H1 (cell line): ENCODE measurements around the gene MRPS9. TPM values are rescaled to one million over a fixed set of nuclear protein-coding genes. Genes with fewer than 3 reads are reported as not detected.

Source experiments
- CTCF ChIA-PET: fragments of 300-600 bp; sonication (Branson Sonifier 250); formaldehyde crosslinking; loops from one replicate; lab custom pipeline; 2021; ENCODE audit not compliant: partially characterized antibody; lab: Charles Lee
- POLR2A ChIA-PET: fragments of 300-600 bp; sonication (Branson Sonifier 250); formaldehyde crosslinking; loops from one replicate; lab custom pipeline; 2021; ENCODE audit warnings: inconsistent platforms; ENCODE audit not compliant: partially characterized antibody; lab: Charles Lee
- DNase-seq, 2 experiments: peaks; one replicate each; pipeline versions ENCODE4 v3.0.0 to v3.0.0-alpha.2; 2010 to 2022; ENCODE audit warnings: low spot score in 2 of 2, low read depth in 1 of 2, mixed read lengths in 1 of 2
- FAIRE-seq: peaks from 2 replicates; lab custom pipeline; 2011; peaks lifted over from hg19 to GRCh38; lab: Jason Lieb, UNC
- H2AFZ ChIP-seq: 2 replicates; pipeline ENCODE4 v1.8.1; 2012; ENCODE audit warnings: low read length, inconsistent platforms
- H2AK5ac ChIP-seq: 2 replicates; pipeline ENCODE4 v1.6.1; 2013; ENCODE audit warnings: low read depth, low read length
- H2BK120ac ChIP-seq: replicated peaks from 2 replicates; pipeline ENCODE3; 2013; ENCODE audit warnings: low read depth, low read length, inconsistent platforms
- H2BK12ac ChIP-seq: 2 replicates; pipeline ENCODE4 v1.6.1; 2013; ENCODE audit warnings: low read depth, low read length
- H2BK15ac ChIP-seq: 2 replicates; pipeline ENCODE4 v1.6.1; 2013; ENCODE audit warnings: low read length
- H2BK20ac ChIP-seq: 2 replicates; pipeline ENCODE4 v1.6.1; 2013; ENCODE audit warnings: low read length
- H2BK5ac ChIP-seq: 2 replicates; pipeline ENCODE4 v1.6.1; 2013; ENCODE audit warnings: low read depth, low read length
- H3K14ac ChIP-seq: 2 replicates; pipeline ENCODE4 v1.6.1; 2013; ENCODE audit warnings: inconsistent platforms; ENCODE audit not compliant: insufficient read length
- H3K18ac ChIP-seq: 2 replicates; pipeline ENCODE4 v1.6.1; 2013; ENCODE audit warnings: low read length; ENCODE audit errors: extremely low read depth
- H3K23ac ChIP-seq: 2 replicates; pipeline ENCODE4 v1.6.1; 2013; ENCODE audit warnings: inconsistent platforms; ENCODE audit not compliant: insufficient read length
- H3K23me2 ChIP-seq: 2 replicates; pipeline ENCODE4 v1.6.1; 2013; ENCODE audit warnings: low read depth, low read length
- H3K27ac ChIP-seq: 2 replicates; pipeline ENCODE4 v1.6.1; 2011; ENCODE audit warnings: low read depth, low read length, inconsistent platforms
- H3K27me3 ChIP-seq, 4 experiments: replicated peaks in 1 of 4; 1 replicate in 1 of 4; 2 replicates in 3 of 4; pipeline versions ENCODE4 v1.6.1 to v1.8.1; 2011 to 2013; ENCODE audit warnings: low read length in 3 of 4, mild to moderate bottlenecking in 3 of 4, inconsistent platforms in 2 of 4, mixed read lengths in 2 of 4, moderate library complexity in 1 of 4; ENCODE audit not compliant: control insufficient read depth in 3 of 4, insufficient read depth in 3 of 4; ENCODE audit errors: extremely low read depth in 1 of 4
- H3K36me3 ChIP-seq, 4 experiments: 2 replicates each; pipeline versions ENCODE4 v1.6.1 to v1.8.1; 2011 to 2013; ENCODE audit warnings: mild to moderate bottlenecking in 4 of 4, low read length in 3 of 4, moderate library complexity in 2 of 4, control low read depth in 1 of 4, inconsistent platforms in 1 of 4; ENCODE audit not compliant: insufficient read depth in 4 of 4, control insufficient read depth in 2 of 4
- H3K4ac ChIP-seq: replicated peaks from 2 replicates; pipeline ENCODE3; 2013; ENCODE audit warnings: low read length, low read depth, mixed read lengths, inconsistent platforms; ENCODE audit not compliant: insufficient read length
- H3K4me1 ChIP-seq, 4 experiments: replicated peaks in 1 of 4; 1 replicate in 1 of 4; 2 replicates in 3 of 4; pipeline versions ENCODE4 v1.6.1 to v1.8.1; 2011 to 2013; ENCODE audit warnings: low read length in 3 of 4, inconsistent platforms in 2 of 4, mixed read lengths in 1 of 4; ENCODE audit not compliant: insufficient read depth in 4 of 4, control insufficient read depth in 3 of 4
- H3K4me2 ChIP-seq, 2 experiments: 2 replicates each; pipeline versions ENCODE4 v1.6.1 to v1.8.1; 2011 to 2013; ENCODE audit warnings: low read depth in 2 of 2, low read length in 2 of 2, control low read depth in 1 of 2, inconsistent platforms in 1 of 2, mild to moderate bottlenecking in 1 of 2; ENCODE audit not compliant: insufficient read depth in 1 of 2
- H3K4me3 ChIP-seq, 4 experiments: fragments of 200-600, 300-600 bp in 1 of 4; sonication (generic), shearing (Covaris generic), sonication (Bioruptor Twin) in 1 of 4; 2 replicates each; pipeline versions ENCODE4 v1.5.1 to v1.8.1; 2011 to 2016; ENCODE audit warnings: low read length in 4 of 4, low read depth in 3 of 4, control low read depth in 2 of 4, inconsistent platforms in 2 of 4, mild to moderate bottlenecking in 2 of 4, mixed read lengths in 1 of 4, moderate library complexity in 1 of 4; ENCODE audit not compliant: insufficient read depth in 2 of 4; ENCODE audit errors: extremely low read depth in 1 of 4
- H3K56ac ChIP-seq: replicated peaks from 2 replicates; pipeline ENCODE3; 2013; ENCODE audit warnings: low read depth, mild to moderate bottlenecking, mixed read lengths, low read length, inconsistent platforms; ENCODE audit not compliant: insufficient read length
- H3K79me1 ChIP-seq: 2 replicates; pipeline ENCODE4 v1.6.1; 2013; ENCODE audit warnings: low read depth, low read length, control low read depth
- H3K79me2 ChIP-seq, 2 experiments: 2 replicates each; pipeline versions ENCODE4 v1.6.1 to v1.8.1; 2012 to 2013; ENCODE audit warnings: low read length in 2 of 2, mild to moderate bottlenecking in 2 of 2, inconsistent platforms in 1 of 2; ENCODE audit not compliant: insufficient read depth in 2 of 2, control insufficient read depth in 1 of 2
- H3K9ac ChIP-seq, 4 experiments: replicated peaks in 1 of 4; 1 replicate in 1 of 4; 2 replicates in 3 of 4; pipeline versions ENCODE4 v1.6.1 to v1.8.1; 2011 to 2013; ENCODE audit warnings: low read depth in 3 of 4, low read length in 3 of 4, control low read depth in 2 of 4, mild to moderate bottlenecking in 2 of 4, moderate library complexity in 2 of 4, inconsistent platforms in 1 of 4; ENCODE audit errors: extremely low read depth in 1 of 4
- H3K9me3 ChIP-seq, 2 experiments: 2 replicates each; pipeline versions ENCODE4 v1.6.1 to v1.8.1; 2012 to 2013; ENCODE audit warnings: mild to moderate bottlenecking in 2 of 2, moderate library complexity in 2 of 2, control low read depth in 1 of 2, inconsistent platforms in 1 of 2, low read depth in 1 of 2, low read length in 1 of 2, mixed read lengths in 1 of 2; ENCODE audit not compliant: insufficient read depth in 2 of 2
- H4K20me1 ChIP-seq, 2 experiments: replicated peaks in 1 of 2; 2 replicates each; pipeline versions ENCODE3 to v1.8.1; 2011 to 2013; ENCODE audit warnings: inconsistent platforms in 2 of 2, low read length in 2 of 2, mild to moderate bottlenecking in 1 of 2; ENCODE audit not compliant: insufficient read depth in 2 of 2, control insufficient read depth in 1 of 2
- H4K5ac ChIP-seq: 2 replicates; pipeline ENCODE4 v1.6.1; 2013; ENCODE audit warnings: low read length, low read depth, mixed read lengths, inconsistent platforms; ENCODE audit not compliant: insufficient read length
- H4K8ac ChIP-seq: 2 replicates; pipeline ENCODE4 v1.8.0; 2013; ENCODE audit warnings: mild to moderate bottlenecking, moderate library complexity, low read length, inconsistent platforms; ENCODE audit not compliant: insufficient read depth; ENCODE audit errors: extremely low read depth
- H4K91ac ChIP-seq: replicated peaks from 2 replicates; pipeline ENCODE3; 2013; ENCODE audit warnings: low read length, mixed read lengths, inconsistent platforms; ENCODE audit not compliant: insufficient read length
- BACH1 ChIP-seq: IDR thresholded peaks from 2 replicates; pipeline ENCODE4 v1.6.1; 2012; ENCODE audit warnings: low read length, improper control_type of control experiment
- CBX8 ChIP-seq: fragments of 300-800, 300-1000 bp; sonication (generic); IDR thresholded peaks from 2 replicates; pipeline ENCODE4 v1.7.1; 2016; ENCODE audit warnings: low read depth, low read length, borderline replicate concordance
- CTBP2 ChIP-seq: IDR thresholded peaks from 2 replicates; pipeline ENCODE4 v1.7.0; 2011; ENCODE audit warnings: borderline replicate concordance, mild to moderate bottlenecking, moderate library complexity, mixed read lengths, low read length; ENCODE audit not compliant: insufficient read depth, insufficient read length
- EP300 ChIP-seq, 2 experiments: IDR thresholded peaks; 1 replicate in 1 of 2; 2 replicates in 1 of 2; pipeline ENCODE4 v1.6.1; 2011 to 2012; ENCODE audit warnings: low read depth in 2 of 2, low read length in 2 of 2, mild to moderate bottlenecking in 2 of 2, borderline replicate concordance in 1 of 2, inconsistent platforms in 1 of 2, moderate library complexity in 1 of 2
- GTF2F1 ChIP-seq: IDR thresholded peaks from 2 replicates; pipeline ENCODE4 v1.6.1; 2012; ENCODE audit warnings: low read depth, low read length, improper control_type of control experiment, borderline replicate concordance
- HDAC6 ChIP-seq: IDR thresholded peaks from one replicate; pipeline ENCODE4 v1.7.1; 2012; ENCODE audit warnings: low read depth, mild to moderate bottlenecking, inconsistent platforms, low read length, moderate library complexity
- KDM4A ChIP-seq: IDR thresholded peaks from one replicate; pipeline ENCODE4 v1.7.1; 2012; ENCODE audit warnings: low read depth, mild to moderate bottlenecking, moderate library complexity, low read length, inconsistent platforms; ENCODE audit not compliant: severe bottlenecking
- NRF1 ChIP-seq: IDR thresholded peaks from 2 replicates; pipeline ENCODE4 v1.6.1; 2011; ENCODE audit warnings: mild to moderate bottlenecking, low read depth, low read length, improper control_type of control experiment
- POLR2A ChIP-seq, 2 experiments: IDR thresholded peaks; 1 replicate in 1 of 2; 2 replicates in 1 of 2; pipeline ENCODE4 v1.6.1; 2011; ENCODE audit warnings: low read depth in 2 of 2, low read length in 2 of 2, mild to moderate bottlenecking in 2 of 2; ENCODE audit errors: control extremely low read depth in 1 of 2
- RFX5 ChIP-seq: IDR thresholded peaks from 2 replicates; pipeline ENCODE4 v1.6.1; 2011; ENCODE audit warnings: low read depth, low read length, improper control_type of control experiment, borderline replicate concordance
- RNF2 ChIP-seq: fragments of 200-900, 300-1000 bp; sonication (generic); IDR thresholded peaks from 2 replicates; pipeline ENCODE4 v1.7.1; 2016; ENCODE audit warnings: borderline replicate concordance, low read depth, mild to moderate bottlenecking, antibody characterized with exemption, low read length; ENCODE audit not compliant: poor library complexity, severe bottlenecking; ENCODE audit errors: missing control alignments
- SP4 ChIP-seq: IDR thresholded peaks from 2 replicates; pipeline ENCODE4 v1.6.1; 2012; ENCODE audit warnings: low read length, inconsistent platforms
- TAF7 ChIP-seq: optimal IDR thresholded peaks from 2 replicates; pipeline ENCODE3; 2011; ENCODE audit warnings: low read depth, mild to moderate bottlenecking, inconsistent platforms, low read length, moderate library complexity, borderline replicate concordance
- ZNF274 ChIP-seq: IDR thresholded peaks from 2 replicates; pipeline ENCODE4 v1.7.0; 2012; ENCODE audit warnings: low read length, borderline replicate concordance; ENCODE audit errors: extremely low read depth
- WGBS, 2 experiments: shearing (Covaris generic) in 1 of 2; methylation state at CpG; one replicate each; pipeline versions ENCODE4 v1.1.6 to v1.1.7; 2013 to 2015; ENCODE audit warnings: low lambda C conversion rate in 2 of 2, mixed read lengths in 2 of 2, inconsistent platforms in 1 of 2, low coverage in 1 of 2, missing lambda C conversion rate in 1 of 2; ENCODE audit not compliant: insufficient replicate concordance in 2 of 2, insufficient coverage in 1 of 2, insufficient read length in 1 of 2; ENCODE audit errors: extremely low coverage in 1 of 2, missing lambda C conversion rate in 1 of 2; 5-methylcytosine and 5-hydroxymethylcytosine counted together
- polyA plus RNA-seq, 7 experiments: library from polyadenylated mRNA; depleted of rRNA in 3 of 7; stranded (reverse) in 5 of 7; unstranded in 2 of 7; fragments of >200 nt in 5 of 7; fragments of 200-250 nt in 2 of 7; gene quantifications; 1 replicate in 5 of 7; 2 replicates in 1 of 7; 4 replicates in 1 of 7; pipeline versions ENCODE4 v1.2.1 to v1.2.3, GENCODE V29; 2011 to 2013; ENCODE audit warnings: missing spikeins in 2 of 7, mixed read lengths in 2 of 7
- total RNA-seq: library from RNA; stranded (reverse); fragmentation: NEBNext Ultra II Directional; extraction: Animal tissue kit (Norgen Biotek cat#: 25700); gene quantifications from 2 replicates; pipeline ENCODE4 v1.2.1, GENCODE V29; 2021

The MRPS9 gene
- total and polyA plus RNA-seq, 2 of the 8 experiments (the other 6 are each of a cell fraction or from before 2014, with no cell fraction given): 36.2 to 71.0 TPM

GRCh38 chr2:105135436-105135835 lies 97.6 kb downstream of the MRPS9 start:
- DNase-seq (no peak), FAIRE-seq (no peak)
- H3K4ac ChIP-seq: no peak overlapping the region
- no peaks in the 10 kb centered on the region for H4K20me1 ChIP-seq
- ChIA-PET POLR2A (no interaction called here), CTCF (interaction anchor here (0.6 to 4.2 kb wide), 3 partner anchors 10 to 146 kb away, joined by 3 to 27 read pairs (median 5); no protein-coding TSS in a partner anchor)
- no peak overlapping the region for H4K5ac ChIP-seq
- H2AFZ ChIP-seq: no peak overlapping the region
- H3K18ac ChIP-seq: no peak overlapping the region
- H3K4me3 ChIP-seq: no peak overlapping the region
- H3K14ac ChIP-seq: no peak overlapping the region
- H3K36me3 ChIP-seq: no peaks in the 10 kb centered on the region
- H3K4me2 ChIP-seq: no peak overlapping the region
- H4K8ac ChIP-seq: no peak overlapping the region
- H3K27me3 ChIP-seq: no peaks in the 10 kb centered on the region
- no peaks in the 10 kb centered on the region for H3K79me1 ChIP-seq
- H3K4me1 ChIP-seq: no peaks in the 10 kb centered on the region
- no peak overlapping the region for H3K27ac ChIP-seq
- H3K79me2 ChIP-seq: no peaks in the 10 kb centered on the region
- no peak overlapping the region for H3K9ac ChIP-seq
- H2BK120ac ChIP-seq: no peak overlapping the region
- H2AK5ac ChIP-seq: no peak overlapping the region
- H3K56ac ChIP-seq: no peak overlapping the region
- no peak overlapping the region for H2BK20ac ChIP-seq
- no peak overlapping the region for H2BK5ac ChIP-seq
- no peak overlapping the region for H2BK15ac ChIP-seq
- no peak overlapping the region for H2BK12ac ChIP-seq
- H3K23me2 ChIP-seq: no peaks in the 10 kb centered on the region
- no peaks in the 10 kb centered on the region for H3K9me3 ChIP-seq
- H3K23ac ChIP-seq: no peak overlapping the region
- no peak overlapping the region for H4K91ac ChIP-seq
- WGBS, 2 experiments: 89% methylated on average over 6 of the region's 6 CpGs; no CpG with 5 or more reads in 1 of the 2 experiments
- TF ChIP-seq TAF7 (no peak), EP300 (IDR thresholded peaks at IDR 0.05; ENCODE audit: borderline replicate concordance in 1 of 2, low read depth in 2 of 2, low read length in 2 of 2) (no peak), ZNF274 (no peak), KDM4A (no peak), RNF2 (no peak), SP4 (no peak), HDAC6 (no peak), GTF2F1 (no peak), POLR2A (IDR thresholded peaks at IDR 0.05; ENCODE audit: control extremely low read depth in 1 of 2, low read depth in 2 of 2, low read length in 2 of 2) (no peak), BACH1 (no peak), RFX5 (no peak), NRF1 (no peak), CTBP2 (no peak), CBX8 (no peak)
